ENCODE measurements around the gene HNRNPUL1.
"Not testable (repeated sequence)": the region's sequence is repeated elsewhere in the genome, so short reads cannot be mapped to it uniquely, and the experiment has no call there.

The HNRNPUL1 gene

GRCh38 chr19:41225238-41226052 is 38.7 kb upstream of the HNRNPUL1 start:
- Mint-ChIP-seq H3K4me3 (peak overlapping the region; percentile 73), H3K27me3 (ENCODE audit: low read depth, poor library complexity) (peaks cover 7% of the 10 kb centered on the region), H3K36me3 (ENCODE audit: low read depth) (peaks cover 14% of the 10 kb centered on the region), H3K4me1 (peaks cover 58% of the 10 kb centered on the region), H3K27ac (peak overlapping the region; percentile 10), H3K9me3 (no peaks in the 10 kb centered on the region)
- no peak for DNase-seq
- TF ChIP-seq, protein P1, sequence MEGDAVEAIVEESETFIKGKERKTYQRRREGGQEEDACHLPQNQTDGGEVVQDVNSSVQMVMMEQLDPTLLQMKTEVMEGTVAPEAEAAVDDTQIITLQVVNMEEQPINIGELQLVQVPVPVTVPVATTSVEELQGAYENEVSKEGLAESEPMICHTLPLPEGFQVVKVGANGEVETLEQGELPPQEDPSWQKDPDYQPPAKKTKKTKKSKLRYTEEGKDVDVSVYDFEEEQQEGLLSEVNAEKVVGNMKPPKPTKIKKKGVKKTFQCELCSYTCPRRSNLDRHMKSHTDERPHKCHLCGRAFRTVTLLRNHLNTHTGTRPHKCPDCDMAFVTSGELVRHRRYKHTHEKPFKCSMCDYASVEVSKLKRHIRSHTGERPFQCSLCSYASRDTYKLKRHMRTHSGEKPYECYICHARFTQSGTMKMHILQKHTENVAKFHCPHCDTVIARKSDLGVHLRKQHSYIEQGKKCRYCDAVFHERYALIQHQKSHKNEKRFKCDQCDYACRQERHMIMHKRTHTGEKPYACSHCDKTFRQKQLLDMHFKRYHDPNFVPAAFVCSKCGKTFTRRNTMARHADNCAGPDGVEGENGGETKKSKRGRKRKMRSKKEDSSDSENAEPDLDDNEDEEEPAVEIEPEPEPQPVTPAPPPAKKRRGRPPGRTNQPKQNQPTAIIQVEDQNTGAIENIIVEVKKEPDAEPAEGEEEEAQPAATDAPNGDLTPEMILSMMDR (IDR thresholded peaks at IDR 0.05) = no peak

GRCh38 chr19:41226053-41226873 is 37.9 kb upstream of the HNRNPUL1 start:
- H3K27me3 Mint-ChIP-seq (ENCODE audit: low read depth, poor library complexity) = peaks cover 3% of the 10 kb centered on the region
- peaks cover 50% of the 10 kb centered on the region for H3K4me1 Mint-ChIP-seq
- TF ChIP-seq, protein P1 (IDR thresholded peaks at IDR 0.05) = no peak
- no peaks in the 10 kb centered on the region for H3K9me3 Mint-ChIP-seq
- H3K4me3 Mint-ChIP-seq = peak overlapping the region; percentile 76
- peak overlapping the region; percentile 63 for H3K27ac Mint-ChIP-seq
- peak; percentile 76 for DNase-seq
- peaks cover 9% of the 10 kb centered on the region for H3K36me3 Mint-ChIP-seq (ENCODE audit: low read depth)

DNA sequence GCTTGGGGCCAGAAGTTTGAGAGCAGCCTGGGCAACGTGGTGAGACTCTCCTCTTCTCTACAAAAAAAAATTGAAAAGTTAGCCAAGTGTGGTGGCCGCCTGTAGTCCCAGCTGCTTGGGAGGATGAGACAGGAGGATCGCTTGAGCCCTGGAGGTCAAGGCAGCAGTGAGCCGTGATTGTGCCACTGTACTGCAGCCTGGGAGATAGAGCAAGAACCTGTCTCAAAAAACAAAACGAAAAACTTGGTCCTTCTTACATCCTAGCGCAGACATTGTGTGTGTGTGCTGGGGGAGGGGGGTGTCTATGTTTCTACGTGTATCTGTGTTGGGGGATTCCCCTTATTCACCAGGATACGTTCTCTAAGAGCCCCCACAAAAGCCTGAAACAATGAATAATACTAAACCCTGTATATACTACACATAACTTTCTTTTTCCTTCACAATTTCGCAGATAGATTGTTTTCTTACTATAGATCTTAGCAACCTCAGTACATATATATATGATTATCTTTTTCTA is 37.2 kb upstream of the HNRNPUL1 start:
- Mint-ChIP-seq H3K4me3 (peak overlapping the region; percentile 76), H3K9me3 (no peaks in the 10 kb centered on the region), H3K27me3 (ENCODE audit: low read depth, poor library complexity) (peaks cover 3% of the 10 kb centered on the region), H3K36me3 (ENCODE audit: low read depth) (peaks cover 5% of the 10 kb centered on the region), H3K4me1 (peaks cover 48% of the 10 kb centered on the region), H3K27ac (peak overlapping the region; percentile 15)
- TF ChIP-seq, protein P1 (IDR thresholded peaks at IDR 0.05) = no peak
- DNase-seq = no peak

DNA sequence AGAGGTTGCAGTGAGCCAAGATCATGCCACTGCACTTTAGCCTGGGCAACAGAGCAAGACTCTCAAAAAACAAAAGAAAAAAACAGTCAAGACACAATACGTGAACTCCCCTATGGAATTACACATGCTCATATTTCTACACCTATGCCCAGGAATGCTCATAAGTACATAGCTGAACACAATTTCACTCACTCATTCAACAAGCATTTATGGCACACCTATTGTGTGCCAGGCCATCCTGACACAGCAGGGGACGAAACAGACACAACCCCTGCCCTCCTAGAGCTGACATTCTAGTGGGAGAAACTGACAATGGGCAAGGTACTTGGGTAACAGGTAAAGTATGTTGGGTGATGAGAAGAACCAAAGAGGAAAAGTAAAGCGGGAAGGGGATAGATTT is 35.7 kb upstream of the HNRNPUL1 start:
- Mint-ChIP-seq H3K27ac (no peak overlapping the region), H3K36me3 (ENCODE audit: low read depth) (no peaks in the 10 kb centered on the region), H3K4me1 (peaks cover 32% of the 10 kb centered on the region), H3K9me3 (no peaks in the 10 kb centered on the region), H3K4me3 (no peak overlapping the region), H3K27me3 (ENCODE audit: low read depth, poor library complexity) (peaks cover 3% of the 10 kb centered on the region)
- TF ChIP-seq, protein P1 (IDR thresholded peaks at IDR 0.05) = no peak
- no peak for DNase-seq

DNA sequence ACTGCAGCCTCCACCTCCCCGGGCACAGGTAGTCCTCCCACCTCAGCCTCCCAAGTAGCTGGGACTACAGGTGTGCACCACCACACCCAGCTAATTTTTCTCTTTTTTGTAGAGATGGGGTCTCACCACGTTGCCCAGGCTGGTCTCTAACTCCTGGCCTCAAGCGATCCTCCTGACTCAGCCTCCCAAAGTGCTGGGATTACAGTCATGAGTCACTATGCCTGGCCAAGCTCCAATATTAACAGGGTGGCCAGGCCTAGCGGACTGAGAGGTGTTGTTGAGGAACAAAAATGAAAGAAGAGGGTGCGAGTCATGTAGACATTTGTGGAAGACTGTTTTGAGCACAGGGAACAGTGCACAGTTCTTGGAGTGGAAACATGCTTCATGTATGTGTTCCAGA is 34.8 kb upstream of the HNRNPUL1 start:
- H3K36me3 Mint-ChIP-seq (ENCODE audit: low read depth); DNase-seq; H3K4me3 Mint-ChIP-seq; H3K27me3 Mint-ChIP-seq (ENCODE audit: low read depth, poor library complexity); H3K27ac Mint-ChIP-seq; H3K9me3 Mint-ChIP-seq: not testable (repeated sequence)
- H3K4me1 Mint-ChIP-seq = peaks cover 24% of the 10 kb centered on the region

All from nephron progenitor cell (in vitro differentiated cells).